GM21360 (cell line): ENCODE results near the gene MFSD6.
A peak's percentile ranks its signal among the peaks of the same experiment; 100 is the strongest.
"Not testable (repeated sequence)": the region's sequence is repeated elsewhere in the genome, so short reads cannot be mapped to it uniquely, and the experiment has no call there.

ENCODE experiments used
- ATAC-seq: cut with Tn5 transposase; IDR thresholded peaks from one replicate; pipeline ENCODE4 v1.9.1; 2021; ENCODE audit warnings: mild to moderate bottlenecking, moderate library complexity; ENCODE audit not compliant: unreplicated experiment

MFSD6 gene

GRCh38 chr2:190460487-190460886 is 52.3 kb downstream of the MFSD6 start:
- no peak for ATAC-seq

GRCh38 chr2:190462181-190462580 is 54.0 kb downstream of the MFSD6 start:
- ATAC-seq: no peak

- ATAC-seq: no peak
These were observed 54.5 kb downstream of the MFSD6 start for GRCh38 chr2:190462611-190463010.

- peak; percentile 48 for ATAC-seq
These were observed 56.9 kb downstream of the MFSD6 start for GRCh38 chr2:190465060-190465459.

- ATAC-seq: no peak
These were observed 58.8 kb downstream of the MFSD6 start for GRCh38 chr2:190466819-190467446.

- no peak for ATAC-seq
These were observed 59.5 kb downstream of the MFSD6 start for GRCh38 chr2:190467575-190468083.

GRCh38 chr2:190468354-190468753 is 60.2 kb downstream of the MFSD6 start:
- not testable (repeated sequence) for ATAC-seq

- ATAC-seq: peak; percentile 58
These were observed 60.8 kb downstream of the MFSD6 start for GRCh38 chr2:190468814-190469569.

GRCh38 chr2:190469771-190470170 is 61.6 kb downstream of the MFSD6 start:
- no peak for ATAC-seq

GRCh38 chr2:190470256-190470826 is 62.2 kb downstream of the MFSD6 start:
- no peak for ATAC-seq

GRCh38 chr2:190477661-190478454 is 69.7 kb downstream of the MFSD6 start:
- ATAC-seq: no peak

GRCh38 chr2:190478572-190479195 is 70.5 kb downstream of the MFSD6 start:
- ATAC-seq: no peak

- no peak for ATAC-seq
These were observed 73.2 kb downstream of the MFSD6 start for GRCh38 chr2:190481339-190481738.

GRCh38 chr2:190482451-190482850 is 74.3 kb downstream of the MFSD6 start:
- ATAC-seq: no peak

- ATAC-seq: no peak
These were observed 78.0 kb downstream of the MFSD6 start for GRCh38 chr2:190486037-190486623.

- ATAC-seq: no peak
These were observed 80.5 kb downstream of the MFSD6 start for GRCh38 chr2:190488516-190489233.

- ATAC-seq: no peak
These were observed 81.3 kb downstream of the MFSD6 start for GRCh38 chr2:190489475-190489874.

- ATAC-seq: no peak
These were observed 82.3 kb downstream of the MFSD6 start for GRCh38 chr2:190490502-190490901.

- ATAC-seq: no peak
These were observed 84.9 kb downstream of the MFSD6 start for GRCh38 chr2:190493095-190493494.
